BJ (cell line): Measurements from ENCODE around the gene SMARCE1. TPM values are rescaled to one million over a fixed set of nuclear protein-coding genes. Genes with fewer than 3 reads are reported as not detected.

Experiments used
- CTCF ChIA-PET: fragments of 350-600 bp; formaldehyde crosslinking; extraction: SDS; loops from one replicate; lab custom pipeline; 2021; ENCODE audit warnings: antibody characterized with exemption, inconsistent platforms; lab: Yijun Ruan, JAX
- POLR2A ChIA-PET: fragments of 300-600 bp; sonication (Branson Sonifier 250); formaldehyde crosslinking; extraction: SDS; loops from one replicate; lab custom pipeline; 2021; ENCODE audit warnings: antibody characterized with exemption; lab: Charles Lee
- DNase-seq: peaks from one replicate; pipeline ENCODE4 v3.0.0-alpha.2; 2011; ENCODE audit warnings: low read depth
- H3K27me3 ChIP-seq: 2 replicates; pipeline ENCODE4 v1.6.0; 2011; ENCODE audit warnings: low read length; ENCODE audit not compliant: control insufficient read depth, insufficient read depth
- H3K36me3 ChIP-seq: 2 replicates; pipeline ENCODE4 v1.5.1; 2011; ENCODE audit warnings: low read length; ENCODE audit not compliant: control insufficient read depth, insufficient read depth
- H3K4me3 ChIP-seq: 2 replicates; pipeline ENCODE4 v1.5.1; 2011; ENCODE audit warnings: low read depth, mild to moderate bottlenecking, control low read depth, low read length
- polyA plus RNA-seq: library from polyadenylated mRNA; depleted of rRNA; stranded (reverse); fragments of >200 nt; gene quantifications from 2 replicates; pipeline ENCODE4 v1.2.3, GENCODE V29; 2011
- TF ChIP-seq, protein P1 (sequence below): IDR thresholded peaks from 2 replicates; pipeline ENCODE4 v1.5.1; 2011; ENCODE audit warnings: low read depth, mild to moderate bottlenecking, control low read depth, inconsistent platforms, low read length, moderate library complexity; ENCODE audit not compliant: insufficient read depth

SMARCE1 gene
- polyA plus RNA-seq, 1 experiment, result 54.6 TPM

DNA sequence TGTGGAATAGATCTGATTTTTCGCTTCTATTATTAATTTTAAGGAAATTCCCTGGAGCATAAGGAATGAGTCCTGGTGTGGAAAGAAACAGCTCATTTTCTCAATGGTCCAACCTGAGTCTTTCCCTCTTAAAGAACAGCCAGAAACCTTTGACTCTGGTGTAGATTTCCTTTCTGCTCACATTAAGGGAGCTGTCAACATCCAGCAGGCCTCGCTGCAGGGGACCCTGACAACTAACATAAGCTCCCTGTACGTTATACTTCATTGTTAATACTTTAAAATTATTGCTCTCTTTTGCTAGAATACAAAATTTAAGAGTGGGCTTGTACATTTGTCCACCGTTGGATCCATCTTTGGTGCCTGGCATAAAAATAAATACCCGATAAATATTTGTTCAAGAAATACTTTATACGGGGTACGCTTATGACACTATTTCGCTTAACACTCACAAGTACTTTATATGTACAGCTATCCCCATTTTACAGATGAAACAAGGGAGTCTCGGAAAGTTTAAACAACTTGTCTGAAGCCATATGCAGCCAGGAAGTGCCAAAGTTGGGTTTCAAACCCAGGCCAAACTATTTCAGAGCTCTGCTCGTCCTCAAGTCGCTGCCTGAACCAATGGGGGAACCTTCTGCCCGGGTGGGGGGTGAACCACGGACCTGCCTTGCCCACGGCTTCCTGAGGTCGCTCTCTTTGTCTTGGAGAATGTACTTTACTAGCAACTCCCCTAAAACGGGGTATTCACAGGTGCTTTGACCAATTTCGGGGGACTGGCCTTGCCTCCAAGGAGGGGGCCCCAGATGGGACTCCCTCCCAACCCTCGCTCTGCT, 611 bp downstream of the SMARCE1 start:
- POLR2A ChIA-PET, result interaction anchor here (0.6 kb wide), 1 partner anchor 10 kb away, joined by 3 read pairs; no protein-coding TSS in a partner anchor
- TF ChIP-seq, protein P1, sequence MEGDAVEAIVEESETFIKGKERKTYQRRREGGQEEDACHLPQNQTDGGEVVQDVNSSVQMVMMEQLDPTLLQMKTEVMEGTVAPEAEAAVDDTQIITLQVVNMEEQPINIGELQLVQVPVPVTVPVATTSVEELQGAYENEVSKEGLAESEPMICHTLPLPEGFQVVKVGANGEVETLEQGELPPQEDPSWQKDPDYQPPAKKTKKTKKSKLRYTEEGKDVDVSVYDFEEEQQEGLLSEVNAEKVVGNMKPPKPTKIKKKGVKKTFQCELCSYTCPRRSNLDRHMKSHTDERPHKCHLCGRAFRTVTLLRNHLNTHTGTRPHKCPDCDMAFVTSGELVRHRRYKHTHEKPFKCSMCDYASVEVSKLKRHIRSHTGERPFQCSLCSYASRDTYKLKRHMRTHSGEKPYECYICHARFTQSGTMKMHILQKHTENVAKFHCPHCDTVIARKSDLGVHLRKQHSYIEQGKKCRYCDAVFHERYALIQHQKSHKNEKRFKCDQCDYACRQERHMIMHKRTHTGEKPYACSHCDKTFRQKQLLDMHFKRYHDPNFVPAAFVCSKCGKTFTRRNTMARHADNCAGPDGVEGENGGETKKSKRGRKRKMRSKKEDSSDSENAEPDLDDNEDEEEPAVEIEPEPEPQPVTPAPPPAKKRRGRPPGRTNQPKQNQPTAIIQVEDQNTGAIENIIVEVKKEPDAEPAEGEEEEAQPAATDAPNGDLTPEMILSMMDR, result no peak
- peak overlapping the region; percentile 74 for H3K4me3 ChIP-seq
- DNase-seq, result no peak
- peaks cover 2% of the 10 kb centered on the region for H3K36me3 ChIP-seq
- H3K27me3 ChIP-seq, result no peaks in the 10 kb centered on the region
- CTCF ChIA-PET, result interaction anchor here (0.8 to 1.2 kb wide), 2 partner anchors 21 to 27 kb away, joined by 3 to 4 read pairs; no protein-coding TSS in a partner anchor

DNA sequence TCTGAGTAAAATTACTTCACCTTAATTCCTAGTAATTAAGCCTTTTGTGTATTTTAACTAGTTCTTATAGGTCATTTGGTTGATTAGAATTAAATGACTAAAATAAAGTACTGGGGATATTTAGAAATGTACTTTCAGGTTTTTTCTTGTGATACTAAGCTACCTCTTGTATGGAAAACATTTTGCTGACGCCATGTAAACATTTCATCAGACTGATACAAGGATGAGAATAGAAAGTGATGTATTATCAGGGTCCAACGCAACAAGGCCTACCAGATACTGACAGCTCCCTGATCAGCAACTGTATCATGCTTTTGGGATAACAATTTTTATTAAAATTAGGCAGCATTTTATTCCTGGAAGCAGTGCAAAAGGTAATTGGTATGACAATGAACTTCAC, 1.7 kb downstream of the SMARCE1 start:
- TF ChIP-seq, protein P1, result no peak
- ChIA-PET CTCF (interaction anchor here (0.7 to 0.9 kb wide), 2 partner anchors 11 to 118 kb away, joined by 3 read pairs; no protein-coding TSS in a partner anchor), POLR2A (no interaction called here)
- peaks cover 2% of the 10 kb centered on the region for H3K36me3 ChIP-seq
- DNase-seq, result no peak
- H3K27me3 ChIP-seq, result no peaks in the 10 kb centered on the region
- H3K4me3 ChIP-seq, result no peak overlapping the region

DNA sequence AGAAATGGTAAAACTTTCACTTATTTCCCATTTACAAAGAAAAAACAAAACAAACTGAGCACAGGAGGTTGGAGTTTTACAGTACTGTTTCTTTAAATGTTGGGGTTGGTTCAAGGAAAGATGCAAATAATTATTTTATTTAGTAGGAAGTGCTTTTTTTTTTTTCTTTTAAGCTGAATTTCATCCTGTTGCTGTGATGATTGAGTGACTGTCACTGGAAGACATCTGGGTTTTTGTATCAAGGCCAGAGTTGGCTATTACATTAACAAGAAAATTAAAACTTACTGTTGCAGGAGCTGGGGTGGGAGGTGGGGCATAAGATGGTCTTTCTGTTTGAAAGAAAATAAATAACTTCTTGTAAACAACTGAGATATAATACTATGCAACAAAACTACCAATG, 2.3 kb downstream of the SMARCE1 start:
- H3K4me3 ChIP-seq, result no peak overlapping the region
- DNase-seq, result no peak
- TF ChIP-seq, protein P1, result no peak
- CTCF ChIA-PET, result interaction anchor here (0.7 to 0.8 kb wide), 2 partner anchors 10 kb away, joined by 3 to 4 read pairs; no protein-coding TSS in a partner anchor
- POLR2A ChIA-PET, result no interaction called here
- H3K36me3 ChIP-seq, result peaks cover 2% of the 10 kb centered on the region
- no peaks in the 10 kb centered on the region for H3K27me3 ChIP-seq

DNA sequence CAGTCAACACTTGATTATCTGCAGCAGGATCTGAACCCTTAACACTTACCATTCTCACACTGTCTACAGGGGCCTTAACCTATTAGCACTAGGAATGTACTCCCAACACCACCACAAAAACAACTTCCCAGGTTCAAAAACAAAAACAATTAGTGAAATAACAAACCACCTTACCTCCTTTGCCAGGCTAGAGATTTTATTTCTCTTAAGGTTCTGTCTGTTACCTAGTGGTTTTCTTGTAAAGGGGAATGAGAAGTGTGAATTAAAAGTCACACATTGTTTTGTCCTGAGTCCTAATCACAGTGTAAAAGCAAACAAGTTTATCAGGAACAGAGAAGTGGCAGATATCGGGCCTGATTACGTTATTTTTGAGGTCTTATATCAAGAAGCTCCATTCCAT, 9.7 kb downstream of the SMARCE1 start:
- H3K27me3 ChIP-seq, result no peaks in the 10 kb centered on the region
- no peak overlapping the region for H3K4me3 ChIP-seq
- ChIA-PET CTCF (no interaction called here), POLR2A (interaction anchor here (0.7 kb wide), 1 partner anchor 910 kb away, joined by 3 read pairs; no protein-coding TSS in a partner anchor)
- H3K36me3 ChIP-seq, result peaks cover 14% of the 10 kb centered on the region
- DNase-seq, result no peak
- TF ChIP-seq, protein P1, result no peak

DNA sequence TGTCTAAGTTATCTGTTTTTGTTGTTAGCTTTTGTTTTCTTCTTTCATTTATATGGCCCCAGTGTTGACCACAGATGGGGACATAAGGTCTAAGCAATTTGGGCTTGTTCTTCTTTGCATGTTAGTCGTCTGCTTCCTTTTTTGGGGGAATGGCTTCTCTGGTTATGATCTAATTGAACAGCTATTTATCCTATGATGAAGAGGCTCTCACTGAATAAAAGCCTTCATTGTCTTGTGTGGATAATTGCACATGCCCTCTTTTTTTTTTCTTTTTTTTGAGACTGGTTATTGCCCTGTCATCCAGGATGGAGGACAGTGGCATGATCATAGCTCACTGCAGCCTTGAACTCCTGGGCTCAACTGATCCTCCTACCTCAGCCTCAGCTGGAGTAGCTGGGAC, 13.7 kb downstream of the SMARCE1 start:
- CTCF ChIA-PET, result interaction anchor here (0.8 to 3.1 kb wide), 3 partner anchors 11 to 216 kb away, joined by 4 to 18 read pairs (median 5); partner anchors contain the start of gene TOP2A
- TF ChIP-seq, protein P1, result no peak
- Histone ChIP-seq H3K27me3 (no peaks in the 10 kb centered on the region), H3K4me3 (no peak overlapping the region), H3K36me3 (peaks cover 19% of the 10 kb centered on the region)
- no peak for DNase-seq
- POLR2A ChIA-PET, result no interaction called here
